Coronary artery (tissue), 2 donors: ENCODE data around the gene PTPRM.

Experiments used
- DNase-seq: peaks from one replicate; pipeline ENCODE4 v3.0.0-alpha.2; 2017; ENCODE audit warnings: low spot score
- H3K27ac ChIP-seq, 2 donors: fragments of 200-600 bp; sonication (generic); one replicate each; pipeline ENCODE4 v1.5.1; 2016 to 2019
- H3K4me3 ChIP-seq: fragments of 200-600 bp; sonication (generic); 2 replicates; pipeline ENCODE4 v1.5.1; 2016; ENCODE audit warnings: mild to moderate bottlenecking, moderate library complexity
- CTCF ChIP-seq: fragments of 200-600 bp; sonication (generic); IDR thresholded peaks from one replicate; pipeline ENCODE4 v1.5.1; 2019; ENCODE audit warnings: antibody characterized with exemption

PTPRM gene

DNA sequence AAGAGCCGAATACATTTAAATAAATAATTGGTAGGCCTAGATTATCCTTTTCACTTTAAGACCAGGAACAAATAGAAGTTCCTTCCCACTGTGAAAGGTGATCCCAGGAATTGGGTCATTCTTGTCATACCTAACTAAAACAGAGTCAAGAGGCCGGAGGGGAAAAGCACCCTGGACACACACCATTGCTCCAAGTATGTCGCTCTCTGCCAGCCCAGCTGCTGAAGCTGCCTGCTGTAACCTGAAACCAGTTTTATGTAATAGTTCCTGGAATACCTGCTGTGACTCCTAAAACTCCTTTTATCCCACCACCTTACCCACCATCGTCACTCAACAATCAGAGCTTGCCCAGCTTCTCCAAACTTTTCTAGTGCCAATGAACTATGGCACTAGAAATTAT is 217.1 kb downstream of the PTPRM start:
- no peak for TF ChIP-seq CTCF
- Histone ChIP-seq H3K4me3 (no peak overlapping the region), H3K27ac (no peak overlapping the region)
- DNase-seq: no peak

DNA sequence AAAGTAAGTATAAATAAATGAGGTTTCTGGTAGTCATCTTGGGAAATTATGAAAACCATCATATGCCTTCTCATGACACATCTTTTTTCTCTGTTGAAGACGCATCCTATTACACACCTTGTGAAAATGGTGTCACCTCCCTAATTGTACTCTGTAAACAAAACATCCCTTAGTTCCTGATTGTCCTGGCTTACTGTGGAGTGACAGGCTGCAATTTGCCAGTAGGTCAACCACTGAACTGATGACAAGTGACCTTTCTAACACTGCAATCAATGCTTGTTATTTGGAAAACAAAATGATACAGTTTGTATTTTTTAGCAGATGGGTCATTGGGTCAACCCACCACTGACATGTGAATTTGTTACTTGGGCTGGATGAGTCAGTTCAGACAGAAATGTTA is 219.5 kb downstream of the PTPRM start:
- H3K27ac ChIP-seq: no peak overlapping the region
- DNase-seq: no peak
- no peak for TF ChIP-seq CTCF
- no peak overlapping the region for H3K4me3 ChIP-seq

DNA sequence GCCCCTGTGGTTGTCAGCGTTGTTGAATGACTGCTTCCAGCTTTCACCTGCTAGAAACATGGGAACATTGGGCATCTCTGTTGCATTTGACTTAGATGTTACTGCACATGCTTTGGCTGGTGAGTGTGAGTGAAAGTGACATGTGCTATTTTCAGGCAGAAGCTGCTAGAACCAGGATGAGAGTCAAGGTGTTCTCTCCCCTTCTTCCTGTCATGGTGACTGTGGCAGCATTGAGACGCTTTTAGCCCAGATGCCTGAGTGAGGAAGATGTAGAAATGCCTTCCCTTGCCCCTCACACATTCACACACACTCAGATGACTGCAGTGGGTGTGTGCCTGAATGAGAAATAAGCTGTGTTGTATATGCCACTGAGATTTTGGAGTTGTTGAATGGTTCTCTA is 220.2 kb downstream of the PTPRM start:
- no peak for TF ChIP-seq CTCF
- H3K27ac ChIP-seq: no peak overlapping the region
- no peak overlapping the region for H3K4me3 ChIP-seq
- DNase-seq: no peak

- no peak overlapping the region for H3K27ac ChIP-seq
- H3K4me3 ChIP-seq: no peak overlapping the region
- DNase-seq: no peak
- TF ChIP-seq CTCF: peak; percentile 30
These were observed 222.9 kb downstream of the PTPRM start for GRCh38 chr18:7789856-7790552.

DNA sequence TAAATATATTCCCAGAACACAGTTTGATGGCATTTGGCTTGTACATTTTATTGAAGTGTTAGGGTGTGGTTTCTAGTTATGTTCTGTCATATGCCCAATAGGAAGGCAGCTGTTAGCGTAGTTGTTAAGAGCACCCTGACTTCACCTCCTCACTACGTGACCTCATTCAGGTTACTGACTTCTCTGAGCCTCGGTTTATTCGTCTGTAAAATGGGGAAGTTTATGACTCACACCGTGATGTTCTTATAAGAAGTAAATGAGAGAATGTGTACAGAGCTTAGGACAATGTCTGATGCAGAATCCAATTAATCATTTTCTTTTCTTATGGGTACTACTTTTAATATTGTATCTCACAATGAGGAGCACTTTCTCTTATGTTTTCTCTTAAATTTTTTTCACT is 226.0 kb downstream of the PTPRM start:
- Histone ChIP-seq H3K4me3 (no peak overlapping the region), H3K27ac (no peak overlapping the region)
- TF ChIP-seq CTCF: no peak
- DNase-seq: no peak

GRCh38 chr18:7803956-7804469 is 236.9 kb downstream of the PTPRM start:
- Histone ChIP-seq H3K27ac (no peak overlapping the region), H3K4me3 (no peak overlapping the region)
- no peak for TF ChIP-seq CTCF
- no peak for DNase-seq

- Histone ChIP-seq H3K4me3 (no peak overlapping the region), H3K27ac (no peak overlapping the region)
- no peak for DNase-seq
- TF ChIP-seq CTCF: no peak
These were observed 238.0 kb downstream of the PTPRM start for GRCh38 chr18:7805096-7805495.
